Thyroid gland (tissue), 4 donors: ENCODE data around the gene ACCSL.

ENCODE experiments used
- CTCF ChIP-seq, 6 experiments: fragments of 200-600 bp in 3 of 6; fragments of 450-650 bp in 3 of 6; sonication (generic) in 3 of 6; IDR thresholded peaks; one replicate each; pipeline ENCODE4 v1.5.1; 2016 to 2019; ENCODE audit warnings: antibody characterized with exemption in 6 of 6, mild to moderate bottlenecking in 2 of 6, inconsistent platforms in 1 of 6, moderate library complexity in 1 of 6
- POLR2A ChIP-seq, 2 donors: fragments of 450-650 bp; IDR thresholded peaks; one replicate each; pipeline ENCODE4 v1.6.1; 2017; ENCODE audit warnings: antibody characterized with exemption in 2 of 2, mild to moderate bottlenecking in 2 of 2, moderate library complexity in 1 of 2

GRCh38 chr11:44068180-44068579 is 20.4 kb downstream of the ACCSL start:
- no peak for TF ChIP-seq CTCF (IDR thresholded peaks at IDR 0.05)
- TF ChIP-seq POLR2A (IDR thresholded peaks at IDR 0.05), result no peak
